Measurements from ENCODE around the gene HK1.

Gene HK1

GRCh38 chr10:69312528-69312927 is 34.2 kb downstream of the HK1 start:
- no peaks in the 10 kb centered on the region for H3K36me3 ChIP-seq
- TF ChIP-seq CTCF (IDR thresholded peaks at IDR 0.05; ENCODE audit: low read depth, low read length) = no peak
- H3K9me3 ChIP-seq (ENCODE audit: severe bottlenecking) = no peaks in the 10 kb centered on the region
- no peak for DNase-seq
- H3K27ac ChIP-seq = no peak overlapping the region
- no peaks in the 10 kb centered on the region for H3K27me3 ChIP-seq (ENCODE audit: insufficient read depth, low read depth, severe bottlenecking)
- no peak overlapping the region for H3K4me3 ChIP-seq (ENCODE audit: low read depth, low read length)

- TF ChIP-seq CTCF (IDR thresholded peaks at IDR 0.05; ENCODE audit: low read depth, low read length) = no peak
- no peak for DNase-seq
- H3K36me3 ChIP-seq = no peaks in the 10 kb centered on the region; the same call in 1 of the 2 replicates
- no peak overlapping the region for H3K27ac ChIP-seq
- no peaks in the 10 kb centered on the region for H3K9me3 ChIP-seq (ENCODE audit: severe bottlenecking)
- no peaks in the 10 kb centered on the region for H3K27me3 ChIP-seq (ENCODE audit: insufficient read depth, low read depth, severe bottlenecking)
- H3K4me3 ChIP-seq (ENCODE audit: low read depth, low read length) = no peak overlapping the region
These were observed 36.8 kb downstream of the HK1 start for GRCh38 chr10:69315100-69315542.

- no peaks in the 10 kb centered on the region for H3K9me3 ChIP-seq (ENCODE audit: severe bottlenecking)
- DNase-seq = no peak
- no peak overlapping the region for H3K27ac ChIP-seq
- TF ChIP-seq CTCF (IDR thresholded peaks at IDR 0.05; ENCODE audit: low read depth, low read length) = no peak
- H3K4me3 ChIP-seq (ENCODE audit: low read depth, low read length) = no peak overlapping the region
- H3K27me3 ChIP-seq (ENCODE audit: insufficient read depth, low read depth, severe bottlenecking) = no peaks in the 10 kb centered on the region
- no peaks in the 10 kb centered on the region; the same call in 1 of the 2 replicates for H3K36me3 ChIP-seq
These were observed 37.5 kb downstream of the HK1 start for GRCh38 chr10:69315610-69316312.

- TF ChIP-seq CTCF (IDR thresholded peaks at IDR 0.05; ENCODE audit: low read depth, low read length) = no peak
These were observed 38.2 kb downstream of the HK1 start for GRCh38 chr10:69316313-69317059.

GRCh38 chr10:69317175-69317604 is 38.9 kb downstream of the HK1 start:
- Histone ChIP-seq H3K4me3 (ENCODE audit: low read depth, low read length) (no peak overlapping the region), H3K27me3 (ENCODE audit: insufficient read depth, low read depth, severe bottlenecking) (no peaks in the 10 kb centered on the region), H3K9me3 (ENCODE audit: severe bottlenecking) (no peaks in the 10 kb centered on the region), H3K36me3 (no peaks in the 10 kb centered on the region; the same call in 1 of the 2 replicates), H3K27ac (peak overlapping the region; percentile 91)
- DNase-seq = peak; percentile 57
- TF ChIP-seq CTCF (IDR thresholded peaks at IDR 0.05; ENCODE audit: low read depth, low read length) = no peak

More at GRCh38 chr10:69316313-69317059, 38.2 kb downstream of the HK1 start:
- H3K36me3 ChIP-seq = no peaks in the 10 kb centered on the region; the same call in 1 of the 2 replicates
- DNase-seq = no peak
- H3K27me3 ChIP-seq (ENCODE audit: insufficient read depth, low read depth, severe bottlenecking) = no peaks in the 10 kb centered on the region
- peak overlapping the region; percentile 91 for H3K27ac ChIP-seq
- no peaks in the 10 kb centered on the region for H3K9me3 ChIP-seq (ENCODE audit: severe bottlenecking)
- no peak overlapping the region for H3K4me3 ChIP-seq (ENCODE audit: low read depth, low read length)
